GM08714 (cell line): ENCODE measurements around the gene PSMA7.

Experiments used
- H3K4me3 ChIP-seq: fragments of 200-500 bp; sonication (Bioruptor generic); 2 replicates; pipeline ENCODE4 v1.5.1; 2014; ENCODE audit warnings: mild to moderate bottlenecking, low read length, inconsistent platforms
- ZNF274 ChIP-seq: IDR thresholded peaks from 2 replicates; pipeline ENCODE4 v1.6.1; 2012; ENCODE audit warnings: mild to moderate bottlenecking, low read depth, low read length

The PSMA7 gene

GRCh38 chr20:62131560-62132320 is 11.5 kb downstream of the PSMA7 start:
- no peak overlapping the region for H3K4me3 ChIP-seq

GRCh38 chr20:62129731-62130531 is 13.3 kb downstream of the PSMA7 start:
- no peak for TF ChIP-seq ZNF274
- H3K4me3 ChIP-seq, result no peak overlapping the region

More at GRCh38 chr20:62131560-62132320, 11.5 kb downstream of the PSMA7 start:
- TF ChIP-seq ZNF274, result no peak

DNA sequence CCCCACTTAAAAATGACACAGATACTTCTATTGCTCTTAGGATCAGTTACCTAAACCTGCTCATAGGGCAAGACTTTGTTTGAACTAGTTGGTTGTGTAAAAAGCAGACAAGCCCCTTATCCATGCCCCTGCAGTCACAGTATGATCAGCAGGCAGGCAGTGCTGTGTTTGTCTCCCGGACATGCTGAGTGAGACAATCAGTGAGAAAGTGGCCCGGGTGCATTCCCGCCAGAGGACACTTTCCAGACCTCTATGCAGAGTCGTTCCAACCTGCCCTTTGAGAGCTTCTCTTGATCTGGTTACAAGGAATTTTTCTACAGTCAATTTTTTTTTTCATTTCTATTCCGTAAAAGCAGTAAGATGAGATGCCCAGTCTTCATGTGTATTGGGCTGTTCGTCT is 14.7 kb downstream of the PSMA7 start:
- TF ChIP-seq ZNF274, result no peak

GRCh38 chr20:62127799-62128198 is 15.4 kb downstream of the PSMA7 start:
- H3K4me3 ChIP-seq, result no peak overlapping the region
- no peak for TF ChIP-seq ZNF274

More for the DNA sequence above, 14.7 kb downstream of the PSMA7 start:
- H3K4me3 ChIP-seq, result no peak overlapping the region

GRCh38 chr20:62126141-62126540 is 17.1 kb downstream of the PSMA7 start:
- no peak for TF ChIP-seq ZNF274
- H3K4me3 ChIP-seq, result no peak overlapping the region

GRCh38 chr20:62123450-62124118 is 19.6 kb downstream of the PSMA7 start:
- peak overlapping the region; percentile 79 for H3K4me3 ChIP-seq
- no peak for TF ChIP-seq ZNF274

- TF ChIP-seq ZNF274, result no peak
- H3K4me3 ChIP-seq, result peak overlapping the region; percentile 79
These were observed 20.3 kb downstream of the PSMA7 start for GRCh38 chr20:62122654-62123449.

DNA sequence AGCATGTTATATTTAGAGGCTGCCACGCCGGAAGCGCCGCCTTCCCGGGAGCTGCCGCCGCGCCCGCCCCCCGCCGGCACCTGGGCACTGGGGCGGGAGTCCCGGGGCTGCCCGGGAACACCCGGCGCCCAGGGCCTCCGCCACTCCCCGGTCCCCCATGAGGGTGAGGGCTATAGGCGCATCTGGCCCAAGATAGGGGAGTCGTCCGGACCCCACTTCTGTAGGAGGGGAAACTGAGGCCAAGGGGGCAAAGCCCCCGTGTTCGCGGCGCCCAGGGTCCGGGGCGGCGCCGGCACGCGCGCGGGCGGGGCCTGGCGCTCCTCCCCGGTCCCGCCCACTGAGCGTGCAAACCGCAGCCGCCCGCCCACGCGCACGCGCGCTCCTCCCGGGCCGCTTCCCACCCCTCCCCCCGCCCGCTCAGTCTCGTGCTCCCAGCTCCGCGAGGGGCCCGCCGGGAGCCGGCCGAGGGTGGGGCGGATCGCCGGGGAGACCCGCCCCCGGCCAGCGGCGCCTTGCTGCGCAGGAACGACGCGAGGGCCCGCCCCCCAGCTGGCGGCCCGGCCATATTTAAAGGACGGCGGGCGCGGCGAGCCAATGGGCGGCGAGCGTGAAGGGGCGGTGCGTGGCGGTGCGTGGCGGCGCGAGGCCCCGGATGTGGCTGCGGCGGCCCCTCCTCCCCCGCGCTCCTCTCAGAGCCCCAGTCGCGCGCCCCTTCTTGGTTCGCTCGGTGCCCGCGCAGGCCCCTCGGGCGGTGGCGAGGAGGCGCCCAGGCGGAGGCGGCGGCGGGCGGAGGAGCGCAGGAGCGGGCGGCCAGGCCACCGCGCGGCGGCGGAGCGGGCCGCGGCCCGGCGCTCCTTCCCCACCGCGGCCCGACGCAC is 21.2 kb downstream of the PSMA7 start, which contains the start of gene LSM14B:
Gene LSM14B, plus strand, starts transcription at position 700 of the 878 bp plus-strand sequence. CDS start 192 bp downstream, outside the sequence.
- H3K4me3 ChIP-seq, result peak within 1 kb of the TSS; percentile 79
- TF ChIP-seq ZNF274, result no peak

GRCh38 chr20:62120990-62121775 is 22.0 kb downstream of the PSMA7 start:
- peak overlapping the region; percentile 76; the same call in 1 of the 2 replicates for H3K4me3 ChIP-seq
- no peak for TF ChIP-seq ZNF274

DNA sequence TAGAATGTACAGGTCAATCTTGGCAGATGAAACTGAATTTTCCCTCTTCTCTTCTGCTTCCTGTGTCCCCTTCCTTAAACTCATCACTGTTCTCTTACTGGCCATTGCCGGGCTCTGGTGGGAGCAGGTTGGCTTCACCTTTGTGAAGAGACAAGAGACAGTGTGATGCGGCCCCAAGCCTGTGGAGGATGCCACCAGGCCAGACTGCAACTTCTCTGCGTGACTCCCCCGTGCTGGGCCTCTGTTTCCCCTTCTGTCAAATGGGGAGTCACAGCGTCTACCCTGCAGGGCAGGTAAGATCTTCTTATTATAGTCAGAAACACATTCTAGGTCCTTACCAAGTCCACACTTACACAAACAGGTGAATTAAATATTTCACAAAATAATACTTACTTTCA is 22.8 kb downstream of the PSMA7 start:
- no peak for TF ChIP-seq ZNF274

DNA sequence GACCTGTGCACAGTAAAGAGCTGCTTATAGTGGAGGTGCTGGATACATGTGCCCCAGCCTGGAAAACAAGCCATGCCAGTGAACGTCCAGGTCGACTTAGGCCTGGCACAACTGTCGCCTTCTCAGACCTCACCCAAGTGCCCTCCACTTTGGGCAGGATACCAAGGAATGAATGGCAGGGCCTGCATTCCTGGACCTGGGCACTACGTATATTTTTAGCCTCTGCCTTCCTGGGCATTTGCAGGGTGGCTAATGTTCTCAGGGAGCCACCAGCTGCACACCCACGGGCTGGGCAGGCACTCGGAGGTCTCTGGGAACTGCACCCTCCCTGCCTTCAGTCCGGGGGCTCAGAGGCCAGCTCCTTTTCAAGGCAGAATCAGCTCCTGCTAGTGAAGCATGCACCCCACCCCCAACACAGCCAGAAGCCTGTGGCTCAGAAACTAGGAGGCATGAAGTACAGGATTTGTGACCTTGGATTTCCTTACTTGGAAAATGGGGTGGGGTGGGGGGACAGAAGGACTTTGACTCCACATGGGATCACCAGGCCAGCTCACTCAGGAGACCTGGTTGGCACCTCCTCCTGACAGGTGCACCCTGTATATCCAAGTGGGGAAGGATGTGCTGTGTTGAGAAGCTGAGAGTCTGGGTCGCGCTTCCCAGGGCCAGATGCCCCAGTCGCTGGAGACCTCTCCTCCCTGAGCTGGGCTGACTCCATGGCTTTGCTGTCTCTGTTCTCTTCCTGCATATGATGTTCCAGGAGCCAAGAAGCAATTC is 23.4 kb downstream of the PSMA7 start:
- no peak overlapping the region for H3K4me3 ChIP-seq
- no peak for TF ChIP-seq ZNF274

More for the DNA sequence above, 22.8 kb downstream of the PSMA7 start:
- H3K4me3 ChIP-seq, result no peak overlapping the region

DNA sequence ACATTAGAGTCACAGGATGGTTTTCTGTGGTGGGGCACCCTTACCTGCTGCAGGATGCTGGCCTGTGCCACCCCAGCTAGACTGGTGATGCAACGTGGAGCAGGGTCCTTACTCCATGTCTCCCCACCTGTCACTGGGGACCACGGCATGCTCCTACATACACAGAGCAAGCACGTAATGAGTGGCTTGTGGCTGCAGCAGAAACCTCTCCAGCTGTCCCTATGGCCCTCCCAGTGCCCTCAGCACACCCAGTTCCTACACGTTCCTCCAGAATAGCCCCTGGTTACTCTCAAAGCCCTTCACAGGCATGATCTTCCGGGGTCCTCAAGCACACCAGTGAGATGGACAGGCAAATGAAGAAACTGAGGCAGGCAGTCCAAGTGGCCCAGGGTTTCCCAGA is 24.1 kb downstream of the PSMA7 start:
- H3K4me3 ChIP-seq, result no peak overlapping the region
- no peak for TF ChIP-seq ZNF274
